Activated CD8-positive, alpha-beta T cell treated with anti-CD3 and anti-CD28 coated beads for 36 hours (primary cell): ENCODE data around the gene CYFIP1. TPM values are rescaled to one million over a fixed set of nuclear protein-coding genes. Genes with fewer than 3 reads are reported as not detected.

Experiments
- ATAC-seq: fragments of 200-7000 bp; cut with Tn5 transposase; one replicate; pipeline ENCODE4 v1.10.0; 2021; ENCODE audit warnings: mild to moderate bottlenecking, moderate library complexity
- CTCF ChIA-PET: fragments of 350-600 bp; sonication (Branson Sonifier 250); formaldehyde crosslinking; loops from one replicate; lab custom pipeline; 2021; ENCODE audit warnings: antibody characterized with exemption; lab: Charles Lee
- POLR2A ChIA-PET: fragments of 350-600 bp; sonication (Branson Sonifier 250); formaldehyde crosslinking; loops from one replicate; lab custom pipeline; 2021; ENCODE audit warnings: antibody characterized with exemption; lab: Charles Lee
- DNase-seq: peaks from one replicate; pipeline ENCODE4 v3.0.0-alpha.2; 2020
- H3K27ac Mint-ChIP-seq: one replicate; pipeline ENCODE4 v1.8.0; 2021; ENCODE audit warnings: mild to moderate bottlenecking, mixed read lengths
- H3K27me3 Mint-ChIP-seq: one replicate; pipeline ENCODE4 v1.8.0; 2021; ENCODE audit warnings: mixed read lengths
- H3K36me3 Mint-ChIP-seq: one replicate; pipeline ENCODE4 v1.8.0; 2021; ENCODE audit warnings: low read depth, mixed read lengths
- H3K4me1 Mint-ChIP-seq: one replicate; pipeline ENCODE4 v1.8.0; 2021; ENCODE audit warnings: low read depth, mixed read lengths
- H3K4me3 Mint-ChIP-seq: one replicate; pipeline ENCODE4 v1.8.0; 2021; ENCODE audit warnings: mild to moderate bottlenecking, moderate library complexity, mixed read lengths
- H3K9me3 Mint-ChIP-seq: one replicate; pipeline ENCODE4 v1.8.0; 2021; ENCODE audit warnings: mixed read lengths
- CTCF ChIP-seq: fragments of 200-600 bp; IDR thresholded peaks from one replicate; pipeline ENCODE4 v1.8.0; 2022; ENCODE audit warnings: antibody characterized with exemption, mild to moderate bottlenecking
- intact Hi-C: fragments of 100-400 bp; cut with micrococcal nuclease; formaldehyde crosslinking; loops from one replicate; pipeline ENCODE4 v1.10.0; 2022
- total RNA-seq, 2 experiments: library from RNA; stranded (reverse); gene quantifications; one replicate each; pipeline ENCODE4 v1.2.3, GENCODE V29; 2021

The CYFIP1 gene
- total RNA-seq, 2 experiments from 2014 or later = 10.4 to 11.6 TPM

GRCh38 chr15:22874256-22874655, 105.9 kb downstream of the CYFIP1 start:
- CTCF ChIA-PET = no interaction called here
- POLR2A ChIA-PET = no interaction called here
- no peak for ATAC-seq
- Mint-ChIP-seq H3K4me3 (no peak overlapping the region), H3K27me3 (no peaks in the 10 kb centered on the region), H3K36me3 (peaks cover 7% of the 10 kb centered on the region), H3K4me1 (no peaks in the 10 kb centered on the region), H3K9me3 (no peaks in the 10 kb centered on the region), H3K27ac (no peak overlapping the region)
- intact Hi-C loops = no loop called here
- DNase-seq = no peak
- TF ChIP-seq CTCF = no peak

GRCh38 chr15:22873841-22874240, 106.3 kb downstream of the CYFIP1 start:
- ATAC-seq = no peak
- Mint-ChIP-seq H3K36me3 (peaks cover 12% of the 10 kb centered on the region), H3K27me3 (no peaks in the 10 kb centered on the region), H3K9me3 (no peaks in the 10 kb centered on the region), H3K4me3 (no peak overlapping the region), H3K27ac (no peak overlapping the region), H3K4me1 (no peaks in the 10 kb centered on the region)
- no peak for TF ChIP-seq CTCF
- intact Hi-C loops = no loop called here
- ChIA-PET POLR2A (no interaction called here), CTCF (no interaction called here)
- DNase-seq = no peak

GRCh38 chr15:22872936-22873701, 107.0 kb downstream of the CYFIP1 start:
- POLR2A ChIA-PET = no interaction called here
- TF ChIP-seq CTCF = no peak
- ATAC-seq (no peak), DNase-seq (no peak)
- no peaks in the 10 kb centered on the region for H3K9me3 Mint-ChIP-seq
- intact Hi-C loops = no loop called here
- peaks cover 14% of the 10 kb centered on the region for H3K36me3 Mint-ChIP-seq
- H3K27me3 Mint-ChIP-seq = no peaks in the 10 kb centered on the region
- H3K4me1 Mint-ChIP-seq = no peaks in the 10 kb centered on the region
- H3K27ac Mint-ChIP-seq = no peak overlapping the region
- CTCF ChIA-PET = no interaction called here
- no peak overlapping the region for H3K4me3 Mint-ChIP-seq

- ATAC-seq = no peak
- Mint-ChIP-seq H3K4me3 (no peak overlapping the region), H3K36me3 (peaks cover 17% of the 10 kb centered on the region), H3K4me1 (no peaks in the 10 kb centered on the region), H3K9me3 (no peaks in the 10 kb centered on the region), H3K27ac (no peak overlapping the region), H3K27me3 (no peaks in the 10 kb centered on the region)
- intact Hi-C loops = no loop called here
- CTCF ChIA-PET = no interaction called here
- TF ChIP-seq CTCF = no peak
- POLR2A ChIA-PET = interaction anchor here (1.4 kb wide), 1 partner anchor 10 kb away, joined by 5 read pairs; no protein-coding TSS in a partner anchor
- DNase-seq = no peak
Measured at GRCh38 chr15:22871481-22872086, 108.6 kb downstream of the CYFIP1 start.

GRCh38 chr15:22870865-22871264, 109.3 kb downstream of the CYFIP1 start:
- Mint-ChIP-seq H3K36me3 (peaks cover 22% of the 10 kb centered on the region), H3K27ac (no peak overlapping the region), H3K27me3 (no peaks in the 10 kb centered on the region), H3K4me3 (no peak overlapping the region), H3K4me1 (no peaks in the 10 kb centered on the region), H3K9me3 (no peaks in the 10 kb centered on the region)
- no peak for TF ChIP-seq CTCF
- DNase-seq (no peak), ATAC-seq (no peak)
- POLR2A ChIA-PET = interaction anchor here (1.4 to 1.5 kb wide), 2 partner anchors 9 to 22 kb away, joined by 4 to 5 read pairs; no protein-coding TSS in a partner anchor
- intact Hi-C loops = no loop called here
- CTCF ChIA-PET = no interaction called here
